Endometrium (tissue), 2 donors: ENCODE results near the gene FAM161B.
A peak's percentile ranks its signal among the peaks of the same experiment; 100 is the strongest.
"Not testable (repeated sequence)": the region's sequence is repeated elsewhere in the genome, so short reads cannot be mapped to it uniquely, and the experiment has no call there.

Experiments
- FAIRE-seq: peaks from 2 replicates; lab custom pipeline; 2012; peaks lifted over from hg19 to GRCh38; lab: Jason Lieb, UNC
- donor health status: control.
- donor health status: control.

Gene FAM161B

GRCh38 chr14:73949752-73950734 is at the start of gene FAM161B, which contains the start of gene COQ6:
FAM161B (minus strand) TSS chr14:73950094; CDS start chr14:73950026, 68 bp downstream.
COQ6 (plus strand) TSS chr14:73950302; CDS start chr14:73950333, 31 bp downstream.
- FAIRE-seq: peak; percentile 89

GRCh38 chr14:73998726-73999125 is 48.8 kb upstream of the FAM161B start:
- FAIRE-seq: no peak

- no peak for FAIRE-seq
These were observed 48.1 kb upstream of the FAM161B start for GRCh38 chr14:73997944-73998447.

- FAIRE-seq: no peak
These were observed 47.4 kb upstream of the FAM161B start for GRCh38 chr14:73997108-73997943.

GRCh38 chr14:73996731-73997107 is 46.8 kb upstream of the FAM161B start:
- FAIRE-seq: no peak

GRCh38 chr14:73995977-73996378 is 46.1 kb upstream of the FAM161B start:
- no peak for FAIRE-seq

- not testable (repeated sequence) for FAIRE-seq
These were observed 45.0 kb upstream of the FAM161B start for GRCh38 chr14:73994926-73995325.

GRCh38 chr14:73991092-73991491 is 41.2 kb upstream of the FAM161B start:
- no peak for FAIRE-seq

GRCh38 chr14:73988656-73989055 is 38.8 kb upstream of the FAM161B start:
- FAIRE-seq: not testable (repeated sequence)

- FAIRE-seq: no peak
These were observed 38.2 kb upstream of the FAM161B start for GRCh38 chr14:73988065-73988464.

- no peak for FAIRE-seq
These were observed 28.0 kb upstream of the FAM161B start for GRCh38 chr14:73977896-73978295.

- no peak for FAIRE-seq
These were observed 26.2 kb upstream of the FAM161B start for GRCh38 chr14:73976125-73976524.

GRCh38 chr14:73973497-73973896 is 23.6 kb upstream of the FAM161B start:
- no peak for FAIRE-seq

GRCh38 chr14:73968885-73969284 is 19.0 kb upstream of the FAM161B start:
- no peak for FAIRE-seq

GRCh38 chr14:73965216-73965615 is 15.3 kb upstream of the FAM161B start:
- FAIRE-seq: no peak

GRCh38 chr14:73961192-73961591 is 11.3 kb upstream of the FAM161B start:
- FAIRE-seq: no peak

- no peak for FAIRE-seq
These were observed 8.7 kb upstream of the FAM161B start for GRCh38 chr14:73958591-73958990.

GRCh38 chr14:73955674-73956073 is 5.8 kb upstream of the FAM161B start:
- no peak for FAIRE-seq

GRCh38 chr14:73953731-73954130 is 3.8 kb upstream of the FAM161B start:
- no peak for FAIRE-seq

GRCh38 chr14:73945159-73945670 is 4.7 kb downstream of the FAM161B start:
- no peak for FAIRE-seq

- no peak for FAIRE-seq
These were observed 5.3 kb downstream of the FAM161B start for GRCh38 chr14:73944432-73945158.

GRCh38 chr14:73943083-73943482 is 6.8 kb downstream of the FAM161B start:
- FAIRE-seq: no peak
